HepG2 (cell line): ENCODE measurements around the gene HOXA6. TPM values are rescaled to one million over a fixed set of nuclear protein-coding genes. Genes with fewer than 3 reads are reported as not detected.

Source experiments
- HDAC6 ChIP-seq: fragments of 200-600 bp; sonication (generic); IDR thresholded peaks from 2 replicates; pipeline ENCODE4 v1.7.0; 2017; ENCODE audit warnings: mild to moderate bottlenecking, antibody characterized with exemption, low read length, low read depth
- HOXA7 ChIP-seq: sonication (generic); formaldehyde crosslinking; IDR thresholded peaks from 2 replicates; pipeline ENCODE4 v1.8.1; 2022; ENCODE audit warnings: mild to moderate bottlenecking, missing genetic modification reagents, moderate library complexity
- MED1 ChIP-seq: sonication (generic); formaldehyde crosslinking; IDR thresholded peaks from 2 replicates; pipeline ENCODE4 v1.4.0; 2020; ENCODE audit warnings: missing genetic modification reagents
- NFIB ChIP-seq: sonication (generic); formaldehyde crosslinking; IDR thresholded peaks from 2 replicates; pipeline ENCODE4 v1.9.0; 2021; ENCODE audit warnings: missing genetic modification reagents, mild to moderate bottlenecking, borderline replicate concordance
- PHB2 ChIP-seq: fragments of 450-650 bp; IDR thresholded peaks from 2 replicates; pipeline ENCODE4 v1.6.1; 2018; ENCODE audit not compliant: partially characterized antibody
- POLR2A ChIP-seq, 2 experiments: IDR thresholded peaks; 2 replicates each; pipeline ENCODE4 v1.6.1; 2011; ENCODE audit warnings: low read depth in 2 of 2, low read length in 2 of 2, mild to moderate bottlenecking in 1 of 2, moderate library complexity in 1 of 2; ENCODE audit not compliant: insufficient read depth in 1 of 2
- SMAD1 ChIP-seq: sonication (generic); formaldehyde crosslinking; IDR thresholded peaks from 2 replicates; pipeline ENCODE4 v1.4.0; 2020; ENCODE audit warnings: missing genetic modification reagents, low read depth, mild to moderate bottlenecking, borderline replicate concordance
- TEAD3 ChIP-seq: optimal IDR thresholded peaks from 2 replicates; pipeline ENCODE3; 2016; ENCODE audit warnings: borderline replicate concordance
- ZBTB4 ChIP-seq: sonication (generic); formaldehyde crosslinking; IDR thresholded peaks from 2 replicates; pipeline ENCODE4 v1.4.0; 2020; ENCODE audit warnings: missing genetic modification reagents, mild to moderate bottlenecking, borderline replicate concordance
- ZFP41 ChIP-seq: sonication (generic); formaldehyde crosslinking; IDR thresholded peaks from 2 replicates; pipeline ENCODE4 v1.4.0; 2020; ENCODE audit warnings: mild to moderate bottlenecking, missing genetic modification reagents, borderline replicate concordance
- ZFX ChIP-seq: sonication (generic); formaldehyde crosslinking; IDR thresholded peaks from 2 replicates; pipeline ENCODE4 v1.4.0; 2020; ENCODE audit warnings: mild to moderate bottlenecking, low read depth, missing genetic modification reagents, moderate library complexity
- ZNF224 ChIP-seq: sonication (generic); formaldehyde crosslinking; IDR thresholded peaks from 2 replicates; pipeline ENCODE4 v1.5.0; 2020; ENCODE audit warnings: mild to moderate bottlenecking, missing genetic modification reagents
- ZNF333 ChIP-seq: sonication (generic); formaldehyde crosslinking; IDR thresholded peaks from 2 replicates; pipeline ENCODE4 v1.4.0; 2020; ENCODE audit warnings: mild to moderate bottlenecking, missing genetic modification reagents, borderline replicate concordance
- ZNF337 ChIP-seq: sonication (generic); formaldehyde crosslinking; IDR thresholded peaks from 2 replicates; pipeline ENCODE4 v1.5.1; 2020; ENCODE audit warnings: missing genetic modification reagents, low read depth, mild to moderate bottlenecking, borderline replicate concordance
- ZNF441 ChIP-seq: sonication (generic); formaldehyde crosslinking; IDR thresholded peaks from 2 replicates; pipeline ENCODE4 v1.7.0; 2021; ENCODE audit warnings: missing genetic modification reagents, borderline replicate concordance
- ZNF460 ChIP-seq: sonication (generic); formaldehyde crosslinking; IDR thresholded peaks from 2 replicates; pipeline ENCODE4 v1.5.1; 2020; ENCODE audit warnings: missing genetic modification reagents, mild to moderate bottlenecking, borderline replicate concordance
- polyA plus RNA-seq, 8 experiments: library from polyadenylated mRNA; depleted of rRNA in 3 of 8; stranded (reverse) in 7 of 8; unstranded in 1 of 8; fragments of >200 nt; fragmentation: Illumina TruSeq in 4 of 8; extraction: Trizol in 4 of 8; gene quantifications; 2 replicates each; pipeline versions ENCODE4 v1.2.1 to v1.2.3, GENCODE V29; 2011 to 2016; ENCODE audit warnings: low read depth in 4 of 8, missing spikeins in 1 of 8, mixed read lengths in 1 of 8; ENCODE audit not compliant: insufficient read depth in 1 of 8
- total RNA-seq, 5 experiments: library from RNA; depleted of rRNA; stranded (reverse); fragments of >200 nt; fragmentation: Illumina TruSeq; extraction: Trizol; gene quantifications; 2 replicates each; pipeline ENCODE4 v1.2.3, GENCODE V29; 2016; ENCODE audit warnings: low read depth in 1 of 5
- TF ChIP-seq, protein P1 (sequence below): sonication (generic); formaldehyde crosslinking; IDR thresholded peaks from 2 replicates; pipeline ENCODE4; 2020; ENCODE audit warnings: missing genetic modification reagents, mild to moderate bottlenecking, borderline replicate concordance
- TF ChIP-seq, protein P2 (sequence below): fragments of 450-650 bp; IDR thresholded peaks from 2 replicates; pipeline ENCODE4 v1.6.1; 2017; ENCODE audit warnings: mild to moderate bottlenecking

HOXA6 gene
- total and polyA plus RNA-seq, 2 of the 13 experiments (the other 11 are each of a cell fraction or from before 2014, with no cell fraction given), result 1.3 to 1.5 TPM

DNA sequence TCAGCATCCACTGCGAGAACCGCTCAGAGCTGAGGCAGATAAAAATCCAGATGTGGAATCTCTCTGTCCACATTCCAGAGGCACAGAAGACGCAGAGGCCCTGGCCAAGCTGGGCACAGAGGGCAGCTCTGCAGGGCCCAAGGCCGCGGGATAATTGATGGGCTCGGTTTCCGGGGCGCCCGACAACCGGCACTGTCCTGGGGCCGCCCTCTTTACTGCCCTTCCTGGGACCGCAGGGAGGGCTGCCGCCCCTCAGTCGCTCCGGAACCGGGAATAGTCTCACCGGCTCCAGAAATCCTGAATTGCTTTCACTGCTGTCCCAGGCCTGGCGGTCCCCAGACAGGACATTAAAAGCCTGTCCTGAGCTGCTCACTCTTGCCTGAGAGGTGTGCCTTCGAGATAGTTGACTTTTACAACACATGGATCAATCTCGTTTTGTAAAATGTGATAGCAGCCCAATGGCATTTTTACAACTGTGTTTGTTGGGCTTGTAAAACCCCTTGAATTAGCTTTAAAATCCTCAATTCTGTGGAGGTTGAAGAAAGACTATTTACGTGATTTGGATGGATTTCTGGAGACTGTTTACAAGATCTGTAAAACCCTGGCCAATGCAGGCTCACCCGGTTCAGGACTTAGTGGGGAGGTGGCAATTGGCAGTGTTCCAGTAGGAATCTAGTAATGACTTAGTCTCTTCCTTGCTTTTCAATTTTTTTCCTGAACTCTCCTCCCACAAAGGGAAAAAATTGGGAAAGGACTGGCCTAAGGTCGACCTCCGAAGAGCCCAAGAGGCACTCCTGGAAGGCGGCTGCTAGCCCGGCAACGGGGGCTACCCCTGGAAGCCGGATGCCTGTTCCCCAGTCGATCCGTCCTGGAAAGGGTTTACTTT, 1.4 kb upstream of the HOXA6 start (continued):
- TF ChIP-seq MED1 (CRISPR knock-in tag) (no peak), ZNF224 (CRISPR knock-in tag) (no peak), ZNF441 (no peak), ZBTB4 (no peak), HDAC6 (no peak), ZFP41 (CRISPR knock-in tag) (no peak), ZNF460 (CRISPR knock-in tag) (no peak), SMAD1 (CRISPR knock-in tag) (no peak), NFIB (CRISPR knock-in tag) (no peak), ZFX (no peak), POLR2A (IDR thresholded peaks at IDR 0.05; ENCODE audit: insufficient read depth in 1 of 2, low read depth in 2 of 2, low read length in 2 of 2) (no peak), ZNF333 (CRISPR knock-in tag) (0 out of 2 replicates have a peak, but pooled peaks have one; percentile 49), ZNF337 (CRISPR knock-in tag) (0 out of 2 replicates have a peak, but pooled peaks have one; percentile 10), TEAD3 (CRISPR knock-in tag) (no peak), PHB2 (no peak), HOXA7 (CRISPR knock-in tag) (no peak)
- TF ChIP-seq, protein P1, sequence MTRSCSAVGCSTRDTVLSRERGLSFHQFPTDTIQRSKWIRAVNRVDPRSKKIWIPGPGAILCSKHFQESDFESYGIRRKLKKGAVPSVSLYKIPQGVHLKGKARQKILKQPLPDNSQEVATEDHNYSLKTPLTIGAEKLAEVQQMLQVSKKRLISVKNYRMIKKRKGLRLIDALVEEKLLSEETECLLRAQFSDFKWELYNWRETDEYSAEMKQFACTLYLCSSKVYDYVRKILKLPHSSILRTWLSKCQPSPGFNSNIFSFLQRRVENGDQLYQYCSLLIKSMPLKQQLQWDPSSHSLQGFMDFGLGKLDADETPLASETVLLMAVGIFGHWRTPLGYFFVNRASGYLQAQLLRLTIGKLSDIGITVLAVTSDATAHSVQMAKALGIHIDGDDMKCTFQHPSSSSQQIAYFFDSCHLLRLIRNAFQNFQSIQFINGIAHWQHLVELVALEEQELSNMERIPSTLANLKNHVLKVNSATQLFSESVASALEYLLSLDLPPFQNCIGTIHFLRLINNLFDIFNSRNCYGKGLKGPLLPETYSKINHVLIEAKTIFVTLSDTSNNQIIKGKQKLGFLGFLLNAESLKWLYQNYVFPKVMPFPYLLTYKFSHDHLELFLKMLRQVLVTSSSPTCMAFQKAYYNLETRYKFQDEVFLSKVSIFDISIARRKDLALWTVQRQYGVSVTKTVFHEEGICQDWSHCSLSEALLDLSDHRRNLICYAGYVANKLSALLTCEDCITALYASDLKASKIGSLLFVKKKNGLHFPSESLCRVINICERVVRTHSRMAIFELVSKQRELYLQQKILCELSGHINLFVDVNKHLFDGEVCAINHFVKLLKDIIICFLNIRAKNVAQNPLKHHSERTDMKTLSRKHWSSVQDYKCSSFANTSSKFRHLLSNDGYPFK (CRISPR knock-in tag), result no peak
- TF ChIP-seq, protein P2, sequence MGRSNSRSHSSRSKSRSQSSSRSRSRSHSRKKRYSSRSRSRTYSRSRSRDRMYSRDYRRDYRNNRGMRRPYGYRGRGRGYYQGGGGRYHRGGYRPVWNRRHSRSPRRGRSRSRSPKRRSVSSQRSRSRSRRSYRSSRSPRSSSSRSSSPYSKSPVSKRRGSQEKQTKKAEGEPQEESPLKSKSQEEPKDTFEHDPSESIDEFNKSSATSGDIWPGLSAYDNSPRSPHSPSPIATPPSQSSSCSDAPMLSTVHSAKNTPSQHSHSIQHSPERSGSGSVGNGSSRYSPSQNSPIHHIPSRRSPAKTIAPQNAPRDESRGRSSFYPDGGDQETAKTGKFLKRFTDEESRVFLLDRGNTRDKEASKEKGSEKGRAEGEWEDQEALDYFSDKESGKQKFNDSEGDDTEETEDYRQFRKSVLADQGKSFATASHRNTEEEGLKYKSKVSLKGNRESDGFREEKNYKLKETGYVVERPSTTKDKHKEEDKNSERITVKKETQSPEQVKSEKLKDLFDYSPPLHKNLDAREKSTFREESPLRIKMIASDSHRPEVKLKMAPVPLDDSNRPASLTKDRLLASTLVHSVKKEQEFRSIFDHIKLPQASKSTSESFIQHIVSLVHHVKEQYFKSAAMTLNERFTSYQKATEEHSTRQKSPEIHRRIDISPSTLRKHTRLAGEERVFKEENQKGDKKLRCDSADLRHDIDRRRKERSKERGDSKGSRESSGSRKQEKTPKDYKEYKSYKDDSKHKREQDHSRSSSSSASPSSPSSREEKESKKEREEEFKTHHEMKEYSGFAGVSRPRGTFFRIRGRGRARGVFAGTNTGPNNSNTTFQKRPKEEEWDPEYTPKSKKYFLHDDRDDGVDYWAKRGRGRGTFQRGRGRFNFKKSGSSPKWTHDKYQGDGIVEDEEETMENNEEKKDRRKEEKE, result no peak
